NOMO-1 treated with dmso at 0.1 percent for 144 hours (cell line): ENCODE results near the gene RAB3D.
"Not testable (repeated sequence)": the region's sequence is repeated elsewhere in the genome, so short reads cannot be mapped to it uniquely, and the experiment has no call there.

Experiments used
- DNase-seq: peaks from one replicate; lab custom pipeline; 2025; ENCODE audit not compliant: unreplicated experiment; lab: John Stamatoyannopoulos, UW

Gene RAB3D

DNA sequence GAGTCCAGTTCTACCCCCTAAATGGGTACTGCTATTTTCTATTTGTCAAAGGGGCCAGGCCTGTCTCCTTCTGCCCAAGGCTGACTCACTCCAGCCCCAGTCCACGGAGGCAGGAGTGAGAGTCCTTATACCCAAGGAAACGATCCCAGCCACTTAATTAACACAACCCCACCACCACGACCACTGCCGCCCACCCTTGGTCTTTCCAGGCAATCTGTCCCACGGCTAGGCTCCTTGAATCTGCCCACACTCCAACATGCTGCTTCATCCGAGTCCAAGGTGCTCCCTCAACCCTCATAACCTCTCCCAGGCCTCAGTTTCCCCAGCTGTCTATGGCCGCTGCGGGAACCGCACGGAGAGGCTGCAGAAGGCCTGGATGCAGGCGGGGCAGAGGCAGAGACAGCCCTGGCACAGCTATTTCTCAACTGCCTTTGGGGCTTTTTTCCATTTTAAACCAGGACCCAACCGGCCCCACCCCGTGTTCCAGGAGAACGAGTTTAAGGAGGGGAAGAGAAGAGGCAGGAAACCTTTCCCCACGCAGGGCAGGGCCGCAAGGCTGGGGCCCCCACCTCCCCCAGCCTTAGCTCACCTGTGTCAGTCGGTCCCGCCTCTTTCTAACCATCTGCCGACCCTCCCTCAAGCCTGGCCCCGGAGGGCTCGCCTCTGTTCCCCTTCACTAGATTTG is 746 bp downstream of the RAB3D start:
- DNase-seq: no peak

DNA sequence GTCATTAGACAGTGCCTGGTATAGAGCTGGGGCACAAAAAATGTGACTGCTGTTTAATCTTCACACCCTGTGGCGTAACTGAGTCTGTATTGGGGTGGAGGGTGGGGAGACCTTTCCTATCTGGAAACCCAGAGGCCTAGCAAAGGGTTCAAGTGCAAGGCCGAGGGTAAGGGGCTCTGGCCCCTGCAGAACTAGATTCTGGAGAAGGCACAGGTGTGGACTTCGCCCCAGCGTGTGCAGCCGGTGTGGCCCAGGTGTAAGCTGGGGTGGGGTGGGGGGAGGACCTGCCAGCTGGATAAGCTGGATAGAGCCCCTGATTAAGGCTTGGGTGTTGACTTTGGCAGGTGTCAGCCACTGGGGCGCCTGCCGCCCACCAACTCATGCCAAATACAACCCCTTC is 1.3 kb downstream of the RAB3D start:
- no peak for DNase-seq

DNA sequence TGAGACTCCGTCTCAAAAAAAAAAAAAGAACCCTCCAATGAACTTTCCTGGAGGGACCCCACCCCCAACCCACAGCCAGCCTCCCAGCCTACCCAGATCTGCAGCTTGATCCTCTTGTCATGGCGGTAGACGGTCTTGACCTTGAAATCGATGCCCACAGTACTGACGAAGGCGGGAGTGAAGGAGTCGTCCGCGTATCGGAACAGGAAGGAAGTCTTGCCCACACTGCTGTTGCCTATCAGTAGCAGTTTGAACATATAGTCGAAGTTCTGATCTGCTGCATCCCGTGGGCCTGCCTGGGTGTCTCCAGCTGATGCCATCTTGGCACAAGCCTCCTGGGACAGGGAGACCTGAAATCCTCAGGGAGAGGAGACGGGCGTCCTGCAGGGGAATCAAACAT is 2.4 kb downstream of the RAB3D start:
- no peak for DNase-seq

DNA sequence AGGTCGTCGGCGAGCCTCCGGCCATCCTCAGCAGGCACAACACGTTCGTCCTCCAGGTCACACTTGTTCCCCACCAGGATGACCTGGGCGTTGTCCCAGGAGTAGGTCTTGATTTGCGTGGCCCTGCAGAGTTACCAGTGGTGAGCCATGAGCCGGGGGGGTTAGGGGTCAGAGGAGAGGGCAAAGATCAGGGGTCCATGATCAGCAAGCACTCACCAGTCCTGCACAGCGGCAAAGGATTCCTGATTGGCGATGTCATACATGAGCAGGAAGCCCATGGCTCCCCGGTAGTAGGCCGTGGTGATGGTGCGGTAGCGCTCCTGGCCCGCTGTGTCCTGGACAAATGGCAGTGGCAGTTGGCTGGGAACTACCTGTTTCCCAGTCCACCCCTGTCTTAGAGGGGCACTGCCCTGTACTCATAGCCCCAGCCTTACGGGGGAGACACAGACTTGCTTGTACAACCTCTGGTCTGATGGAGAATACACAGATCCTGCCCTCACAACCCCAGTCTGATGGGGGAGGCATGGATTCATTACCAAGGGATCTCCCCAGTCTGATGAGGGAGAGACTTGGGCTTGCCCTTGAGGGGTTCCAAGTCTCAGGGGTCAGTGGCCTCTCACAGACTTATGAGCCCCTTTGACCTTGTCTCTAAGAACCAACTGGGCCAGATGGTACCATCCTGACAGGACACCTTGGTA is 3.9 kb downstream of the RAB3D start:
- DNase-seq: no peak

DNA sequence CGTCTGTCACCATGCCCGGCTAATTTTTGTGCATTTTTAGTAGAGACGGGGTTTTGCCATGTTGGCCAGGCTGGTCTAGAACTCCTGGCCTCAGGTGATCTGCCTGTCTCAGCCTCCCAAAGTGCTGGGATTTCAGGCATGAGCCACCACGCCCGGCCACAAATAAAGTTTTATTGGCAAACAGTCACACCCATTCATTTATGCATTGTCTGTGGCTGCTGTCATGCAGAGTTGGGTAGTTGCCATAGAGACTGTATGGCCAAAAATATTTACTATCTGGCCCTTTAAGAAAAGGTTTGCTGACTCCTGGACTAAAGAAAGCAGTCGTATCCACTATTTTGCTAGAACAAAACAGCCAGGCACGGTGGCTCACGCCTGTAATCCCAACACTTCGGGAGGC is 5.6 kb downstream of the RAB3D start:
- DNase-seq: not testable (repeated sequence)

DNA sequence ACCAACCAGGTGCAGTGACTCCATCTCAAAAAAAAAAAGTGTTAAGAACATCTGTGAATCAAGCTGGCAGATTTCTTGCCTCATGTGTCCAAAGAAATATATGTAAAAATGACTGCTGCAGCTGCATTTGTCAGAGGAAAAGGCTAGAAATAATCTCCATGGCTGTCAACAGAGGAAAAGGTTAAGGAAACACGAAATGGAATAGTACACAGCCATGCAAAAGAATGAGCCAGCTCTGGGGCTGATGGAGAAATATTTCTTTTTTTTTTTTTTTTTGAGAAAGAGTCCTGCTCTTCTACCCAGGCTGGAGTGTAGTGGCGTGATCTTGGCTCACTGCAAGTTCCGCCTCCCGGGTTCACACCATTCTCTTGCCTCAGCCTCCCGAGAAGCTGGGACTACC is 6.6 kb downstream of the RAB3D start:
- no peak for DNase-seq

DNA sequence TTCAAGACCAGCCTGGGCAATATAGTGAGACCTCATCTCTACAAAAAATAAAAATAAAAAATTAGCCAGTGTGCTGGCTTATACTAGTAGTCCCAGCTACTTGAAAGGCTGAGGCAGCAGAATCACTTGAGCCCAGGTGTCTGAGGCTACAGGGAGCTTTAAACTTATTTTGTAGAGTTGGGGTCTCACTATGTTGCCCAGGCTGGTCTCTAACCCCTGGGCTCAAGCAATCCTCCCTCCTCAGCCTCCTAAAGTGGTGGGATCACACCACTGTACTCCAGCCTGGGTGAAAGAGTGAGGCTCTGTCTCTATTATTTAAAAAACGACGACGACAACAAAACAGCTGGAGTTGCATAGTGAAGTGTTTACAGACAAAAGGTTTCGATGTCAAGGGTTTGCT is 8.0 kb downstream of the RAB3D start:
- no peak for DNase-seq

DNA sequence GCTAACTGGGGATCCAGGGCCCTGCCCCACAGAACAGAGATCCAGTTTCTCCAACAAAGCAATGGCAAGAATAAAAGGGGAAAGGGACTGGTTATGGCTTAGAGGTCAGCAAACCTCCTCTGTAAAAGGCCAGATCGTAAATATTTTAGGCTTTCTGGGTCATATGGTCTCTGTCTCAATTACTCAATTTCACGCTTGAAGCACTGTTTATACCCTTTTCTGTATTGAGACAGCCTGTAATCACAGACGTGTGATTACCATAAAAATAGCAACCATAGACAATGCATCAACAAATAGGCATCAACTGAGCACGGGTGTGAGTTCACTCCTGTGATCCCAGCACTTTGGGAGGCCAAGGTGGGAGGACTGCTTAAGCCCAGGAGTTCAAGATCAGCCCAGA is 9.3 kb downstream of the RAB3D start:
- no peak for DNase-seq

DNA sequence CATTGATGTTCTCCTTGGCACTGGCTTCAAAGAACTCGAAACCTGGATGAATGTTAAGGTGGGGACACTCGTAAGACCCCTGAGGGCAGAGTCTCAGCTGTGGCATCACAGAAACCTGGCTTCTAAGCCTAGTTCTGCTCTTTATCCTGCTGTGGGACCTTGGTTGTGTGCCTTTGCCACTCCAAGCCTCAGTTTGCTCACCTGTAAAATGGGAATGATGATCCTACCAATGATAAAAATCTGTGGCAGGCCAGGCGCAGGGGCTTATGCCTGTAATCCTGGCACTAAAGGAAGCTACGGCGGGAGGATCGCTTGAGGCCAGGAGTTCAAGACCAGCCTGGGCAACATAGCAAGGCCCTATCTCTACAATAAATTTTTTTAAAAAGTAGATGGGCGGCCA is 13.9 kb downstream of the RAB3D start:
- DNase-seq: no peak

DNA sequence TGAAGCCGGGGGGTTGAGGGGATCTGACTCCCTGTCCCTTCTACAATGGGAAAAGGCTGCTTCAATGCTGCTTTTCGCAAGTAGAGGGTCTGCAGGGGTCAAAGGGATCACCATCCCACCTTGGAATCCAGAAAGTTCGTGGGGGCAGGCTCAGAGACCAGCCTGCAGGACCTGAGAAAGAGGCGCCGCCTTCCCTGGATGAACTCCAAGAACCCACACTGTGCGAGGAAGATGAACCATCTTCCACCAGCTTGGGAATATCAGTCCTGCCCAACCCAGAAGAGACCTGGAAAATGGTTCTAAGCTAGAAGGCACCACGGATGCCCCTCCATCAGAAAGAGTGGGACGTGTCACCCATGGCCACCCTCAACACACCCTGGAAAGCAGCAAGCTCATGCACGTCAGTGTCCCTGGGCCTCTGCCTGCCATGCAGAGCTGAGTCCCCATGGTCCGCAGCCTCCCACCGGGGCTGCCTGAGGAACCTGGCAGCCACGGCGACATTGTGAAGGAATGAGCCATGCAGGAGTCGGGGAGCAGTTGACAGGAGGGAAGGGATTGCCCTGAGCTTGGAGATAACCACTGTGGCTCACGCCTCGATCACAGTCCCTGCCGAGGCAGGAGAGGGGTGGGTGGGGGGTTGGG is 14.6 kb downstream of the RAB3D start:
- DNase-seq: no peak

DNA sequence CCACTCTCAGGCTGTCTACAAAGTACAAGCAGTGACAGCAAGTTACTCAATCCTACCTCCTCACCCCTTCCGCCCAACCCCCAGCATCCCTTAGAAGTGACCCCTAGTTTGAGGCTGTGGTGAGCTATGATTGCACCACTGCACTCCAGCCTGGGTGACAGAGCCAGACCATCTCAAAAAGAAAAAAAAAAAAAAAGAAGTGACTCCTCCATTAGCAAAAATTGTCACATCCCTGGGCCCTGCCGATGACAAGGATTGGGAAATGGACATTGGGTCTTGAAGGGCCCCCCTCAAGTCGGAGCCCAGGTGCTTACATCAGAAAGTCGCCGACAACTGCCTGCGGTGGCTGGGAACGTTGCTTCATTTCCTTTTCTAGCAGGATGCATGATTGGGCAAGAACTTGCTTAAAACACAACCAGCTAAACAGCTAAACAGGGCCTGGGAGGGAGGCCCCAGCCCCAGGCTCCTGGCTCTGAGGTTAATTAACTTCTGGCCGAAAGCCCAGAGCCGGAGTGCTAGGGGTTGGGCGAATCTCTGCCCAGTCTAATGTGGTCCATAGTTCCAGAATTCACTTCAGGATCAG is 15.3 kb downstream of the RAB3D start:
- peak; percentile 100 for DNase-seq

DNA sequence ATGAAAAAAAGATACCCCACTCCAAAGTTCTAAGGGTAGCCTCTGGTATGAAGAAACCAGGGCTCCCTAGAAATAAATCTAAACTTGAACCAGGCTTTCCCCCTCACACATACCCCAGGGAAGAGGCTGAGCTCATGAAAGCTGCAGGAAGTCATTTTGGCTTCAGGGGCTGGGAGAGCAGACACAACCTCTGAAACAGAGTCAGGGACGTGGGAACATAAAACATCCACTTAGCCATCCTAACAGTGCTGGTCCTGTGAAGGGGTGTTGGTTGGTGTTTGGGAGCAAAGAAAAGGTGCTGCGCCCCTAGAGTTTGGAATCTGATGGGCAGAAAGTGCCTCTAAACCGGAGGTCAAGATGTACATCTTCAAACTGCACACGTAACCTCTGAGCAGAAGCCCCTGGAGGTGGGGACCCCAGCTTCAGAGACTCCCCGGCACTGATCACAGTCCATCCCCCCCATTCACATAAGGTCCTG is 15.8 kb downstream of the RAB3D start:
- DNase-seq: no peak

DNA sequence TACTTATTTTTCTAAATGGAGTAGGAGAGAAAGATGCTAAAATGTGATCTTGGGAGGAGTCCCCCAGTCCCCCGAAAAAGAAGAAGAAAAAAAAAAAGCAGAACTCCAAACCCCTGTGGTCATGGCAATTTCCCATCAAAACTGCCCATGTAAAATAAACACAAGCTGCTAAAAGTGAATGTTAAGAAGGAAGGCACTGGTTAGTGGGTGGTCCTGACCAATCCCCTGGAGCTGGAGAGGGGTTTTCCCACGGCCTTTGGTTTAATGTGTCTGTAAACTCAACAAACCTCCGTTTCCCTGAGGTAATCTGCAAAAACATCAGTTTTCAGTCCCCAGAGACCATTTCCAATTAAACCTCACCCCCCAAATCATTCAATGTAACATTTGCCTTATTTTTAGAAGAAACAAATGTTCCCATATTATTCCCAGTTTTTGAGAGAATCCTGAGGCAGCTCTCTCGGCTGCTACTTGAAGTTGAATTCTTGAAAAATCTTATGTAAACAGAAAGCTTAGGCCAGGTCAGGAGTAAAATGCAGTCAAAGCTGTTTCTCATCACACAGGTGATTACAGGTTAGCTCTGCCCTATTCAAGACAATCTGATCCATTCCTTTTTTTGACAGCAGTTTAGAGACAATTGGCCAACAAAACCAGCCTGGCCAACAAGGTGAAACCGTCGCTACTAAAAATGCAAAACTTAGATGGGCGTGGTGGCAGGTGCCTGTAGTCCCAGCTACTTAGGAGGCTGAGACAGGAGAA is 17.0 kb downstream of the RAB3D start:
- peak; percentile 49 for DNase-seq

DNA sequence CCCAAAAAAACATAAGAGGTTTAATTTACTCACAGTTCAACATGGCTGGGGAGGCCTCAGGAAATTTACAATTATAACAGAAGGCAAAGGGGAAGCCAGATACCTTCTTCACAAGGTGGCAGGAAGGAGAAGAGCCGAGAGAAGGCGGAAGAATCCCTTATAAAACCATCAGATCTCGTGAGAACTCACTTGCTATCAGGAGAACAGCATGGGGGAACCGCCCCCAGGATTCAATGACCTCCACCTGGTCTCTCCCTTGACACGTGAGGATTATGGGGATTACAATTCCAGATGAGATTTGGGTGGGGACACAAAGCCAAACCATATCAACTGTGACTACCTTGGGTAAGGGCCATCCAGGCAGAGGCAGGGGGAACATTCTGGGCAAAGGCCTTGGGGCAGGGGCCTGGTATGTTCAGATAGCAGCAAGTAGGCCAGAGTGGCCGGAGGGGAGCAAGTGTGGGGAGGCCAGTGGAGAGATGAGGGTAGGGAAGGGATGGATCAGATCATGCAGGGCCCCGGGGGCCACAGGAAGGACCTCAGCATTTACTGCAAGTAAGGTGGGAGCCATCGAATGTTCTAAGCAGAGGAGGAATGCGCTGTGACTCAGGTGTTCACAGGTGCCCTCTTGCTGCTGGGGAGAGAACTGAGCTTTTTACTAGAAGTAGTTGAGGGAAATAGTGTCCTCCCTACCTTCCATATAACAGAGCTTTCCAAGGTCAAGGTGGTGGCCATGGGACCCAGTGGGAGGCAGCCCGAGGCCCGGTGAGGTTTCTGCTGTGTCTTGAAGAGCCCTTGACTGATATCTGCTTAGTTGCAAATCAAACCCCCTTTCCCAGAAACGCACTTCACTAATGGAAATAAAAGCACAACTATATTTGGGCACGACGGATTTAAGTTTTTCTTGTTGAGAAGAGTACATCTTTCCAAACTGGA is 18.0 kb downstream of the RAB3D start:
- no peak for DNase-seq

DNA sequence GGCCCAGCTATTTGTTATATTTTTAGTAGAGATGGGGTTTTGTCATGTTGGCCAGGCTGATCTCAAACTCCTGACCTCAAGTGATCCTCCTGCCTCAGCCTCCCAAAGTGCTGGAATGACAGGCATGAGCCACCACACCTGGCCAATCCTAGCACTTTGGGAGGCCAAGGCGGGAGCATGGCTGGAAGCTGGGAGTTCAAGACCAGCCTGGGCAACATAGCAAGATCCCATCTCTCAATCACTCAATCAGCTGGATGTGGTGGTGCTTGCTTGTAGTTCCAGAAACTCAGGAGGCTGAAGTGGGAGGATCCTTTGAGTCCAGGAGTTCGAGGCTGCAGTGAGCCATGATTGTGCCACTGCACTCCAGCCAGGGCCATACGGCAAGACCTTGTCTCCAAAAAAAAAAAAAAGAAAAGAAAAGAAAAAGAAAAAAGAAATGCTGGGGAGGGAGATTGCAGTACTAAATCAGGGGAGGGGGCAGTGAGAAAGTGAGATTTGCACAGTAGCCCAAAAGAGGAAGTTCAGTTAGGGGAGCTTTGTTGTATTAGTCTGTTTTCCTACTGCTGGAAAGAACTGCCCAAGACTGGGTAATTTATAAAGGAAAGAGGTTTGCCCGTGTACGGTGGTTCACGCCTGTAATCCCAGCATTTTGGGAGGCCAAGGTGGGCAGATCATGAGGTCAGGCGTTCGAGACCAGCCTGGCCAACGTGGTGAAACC is 19.0 kb downstream of the RAB3D start:
- DNase-seq: peak; percentile 33

DNA sequence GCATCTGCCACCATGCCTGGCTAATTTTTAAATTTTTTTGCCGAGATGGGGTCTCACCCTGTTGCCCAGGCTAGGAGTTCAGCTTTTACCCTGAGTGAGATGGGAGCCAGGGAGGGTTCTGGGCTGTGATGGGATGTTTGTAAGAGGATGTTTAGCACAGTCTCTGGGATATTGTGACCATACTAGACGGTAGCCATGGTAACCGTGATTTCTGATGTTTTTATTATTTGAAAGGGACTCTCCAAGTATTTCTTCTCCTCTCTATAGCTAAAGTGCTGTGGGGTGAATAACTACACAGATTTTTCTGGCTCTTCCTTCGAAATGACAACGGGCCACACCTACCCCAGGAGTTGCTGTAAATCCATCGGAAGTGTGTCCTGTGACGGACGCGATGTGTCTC is 33.1 kb downstream of the RAB3D start:
- DNase-seq: no peak

DNA sequence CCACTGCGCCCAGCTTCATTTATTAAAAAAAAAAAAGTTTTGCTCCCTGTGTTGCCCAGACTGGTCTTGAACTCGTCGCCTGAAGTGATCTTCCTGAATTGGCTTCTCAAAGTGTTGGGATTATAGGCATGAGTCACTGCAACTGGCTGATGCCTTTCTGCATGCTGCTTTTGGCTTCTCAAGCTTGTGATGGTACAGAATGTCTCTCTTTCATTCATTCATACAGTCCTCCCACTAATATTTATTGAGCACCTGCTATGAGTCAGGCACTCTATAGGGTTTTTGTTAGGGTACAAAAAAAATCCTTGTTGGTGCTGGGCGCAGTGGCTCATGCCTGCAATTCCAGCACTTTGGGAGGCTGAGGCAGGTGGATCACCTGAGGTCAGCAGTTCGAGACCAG is 34.5 kb downstream of the RAB3D start:
- DNase-seq: no peak

DNA sequence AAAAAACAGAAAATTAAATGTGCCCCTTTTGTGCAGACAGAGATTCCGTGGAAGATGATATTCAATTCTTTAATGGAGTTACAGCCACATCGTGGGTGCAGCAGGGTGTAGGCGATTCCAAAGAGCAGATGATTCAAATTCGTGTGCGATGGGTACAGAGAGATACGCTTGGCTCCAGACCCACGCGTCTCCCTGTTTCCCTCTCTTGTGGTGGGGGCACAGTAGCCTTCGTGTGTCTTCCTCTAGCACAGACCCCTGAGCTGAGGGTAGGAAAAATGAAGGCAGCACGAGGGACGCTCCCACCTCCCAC is 38.7 kb downstream of the RAB3D start:
- no peak for DNase-seq

DNA sequence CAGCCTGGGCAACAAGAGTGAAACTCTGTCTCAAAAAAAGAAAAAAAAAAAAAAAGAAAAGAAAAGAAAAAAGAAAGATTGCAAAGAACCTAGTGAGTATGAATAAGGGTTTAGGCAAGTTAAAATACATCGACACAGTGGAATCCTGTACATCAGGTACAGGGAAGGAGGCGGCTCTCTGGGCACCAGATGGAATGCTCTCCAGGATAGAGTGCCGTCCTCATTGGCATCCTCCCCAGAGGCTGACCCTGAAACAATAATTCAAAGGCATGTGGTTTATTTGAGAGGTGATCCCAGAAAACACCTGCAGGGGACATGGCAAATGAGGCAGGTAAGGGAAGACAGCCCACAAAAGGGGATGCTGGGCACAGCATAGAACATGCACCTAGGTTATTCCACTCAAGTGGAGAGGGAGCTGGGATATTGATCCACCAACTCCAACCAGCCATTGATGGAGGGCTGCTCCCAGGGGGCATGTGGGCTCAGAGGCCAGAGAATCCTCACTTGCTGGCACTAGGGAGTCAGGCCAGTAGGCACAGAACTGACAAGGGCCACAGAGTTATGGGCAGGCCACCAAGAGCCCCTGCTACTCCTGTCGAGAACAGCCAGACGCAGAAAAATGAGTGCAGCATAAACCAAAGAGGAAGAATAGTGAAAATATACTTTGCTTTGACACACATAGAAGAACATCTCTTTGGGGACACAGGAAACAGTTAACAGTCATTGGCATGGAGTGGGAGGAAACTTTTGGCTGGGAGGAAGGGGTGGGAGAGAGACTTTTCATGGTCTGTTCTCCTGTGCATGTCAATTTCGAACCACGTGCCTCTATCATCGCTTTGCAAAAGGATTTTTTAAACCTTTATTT is 39.3 kb downstream of the RAB3D start:
- no peak for DNase-seq
